Measurements from ENCODE around the gene ARHGAP24.

DNA sequence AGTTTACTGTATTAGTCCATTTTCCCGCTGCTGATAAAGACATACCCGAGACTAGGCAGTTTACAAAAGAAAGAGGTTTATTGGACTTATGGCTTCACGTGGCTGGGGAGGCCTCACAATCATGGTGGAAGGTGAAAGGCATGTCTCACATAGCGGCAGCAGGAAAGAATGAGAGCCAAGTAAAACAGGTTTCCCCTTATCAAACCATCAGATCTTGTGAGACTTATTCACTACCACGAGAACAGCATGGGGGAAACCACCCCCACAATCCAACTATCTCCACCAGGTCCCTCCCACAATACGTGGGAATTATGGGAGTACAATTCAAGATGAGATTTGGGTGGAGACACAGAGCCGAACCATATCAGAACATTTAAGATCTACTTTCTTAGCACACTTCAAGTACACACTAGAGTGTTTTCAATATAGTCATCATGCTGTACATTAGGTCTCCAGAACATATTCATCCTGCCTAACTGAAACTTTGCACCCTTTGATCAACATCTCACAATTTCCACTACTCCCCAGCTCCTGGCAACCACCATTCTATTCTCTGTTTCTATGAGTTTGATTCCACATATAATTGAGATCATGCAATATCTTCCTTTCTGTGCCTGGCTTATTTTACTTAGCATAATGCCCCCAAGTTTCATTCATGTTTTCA is 341.0 kb downstream of the ARHGAP24 start:
- TF ChIP-seq, protein P1, sequence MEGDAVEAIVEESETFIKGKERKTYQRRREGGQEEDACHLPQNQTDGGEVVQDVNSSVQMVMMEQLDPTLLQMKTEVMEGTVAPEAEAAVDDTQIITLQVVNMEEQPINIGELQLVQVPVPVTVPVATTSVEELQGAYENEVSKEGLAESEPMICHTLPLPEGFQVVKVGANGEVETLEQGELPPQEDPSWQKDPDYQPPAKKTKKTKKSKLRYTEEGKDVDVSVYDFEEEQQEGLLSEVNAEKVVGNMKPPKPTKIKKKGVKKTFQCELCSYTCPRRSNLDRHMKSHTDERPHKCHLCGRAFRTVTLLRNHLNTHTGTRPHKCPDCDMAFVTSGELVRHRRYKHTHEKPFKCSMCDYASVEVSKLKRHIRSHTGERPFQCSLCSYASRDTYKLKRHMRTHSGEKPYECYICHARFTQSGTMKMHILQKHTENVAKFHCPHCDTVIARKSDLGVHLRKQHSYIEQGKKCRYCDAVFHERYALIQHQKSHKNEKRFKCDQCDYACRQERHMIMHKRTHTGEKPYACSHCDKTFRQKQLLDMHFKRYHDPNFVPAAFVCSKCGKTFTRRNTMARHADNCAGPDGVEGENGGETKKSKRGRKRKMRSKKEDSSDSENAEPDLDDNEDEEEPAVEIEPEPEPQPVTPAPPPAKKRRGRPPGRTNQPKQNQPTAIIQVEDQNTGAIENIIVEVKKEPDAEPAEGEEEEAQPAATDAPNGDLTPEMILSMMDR (conservative IDR thresholded peaks at IDR 0.05 in 1 of 2, IDR thresholded peaks at IDR 0.05 in 1 of 2; ENCODE audit: low read depth in 1 of 2, low read length in 2 of 2): no peak
- no peak for TF ChIP-seq EZH2 (IDR thresholded peaks at IDR 0.05; ENCODE audit: low read length, missing control alignments)
